HCT116 (cell line): ENCODE measurements around the gene MYO1G.

Experiments used
- CBX3 ChIP-seq: IDR thresholded peaks from 2 replicates; pipeline ENCODE4 v1.6.1; 2012; ENCODE audit warnings: low read depth
- CTCF ChIP-seq, 3 experiments: fragments of 200-600 bp in 1 of 3; sonication (generic) in 1 of 3; IDR thresholded peaks in 2 of 3; conservative IDR thresholded peaks in 1 of 3; 2 replicates each; pipeline ENCODE4 v1.5.1; 2012 to 2017; ENCODE audit warnings: low read depth in 2 of 3, low read length in 2 of 3, antibody characterized with exemption in 1 of 3, borderline replicate concordance in 1 of 3, control low read depth in 1 of 3, mild to moderate bottlenecking in 1 of 3, mixed read lengths in 1 of 3, mixed run types in 1 of 3, moderate library complexity in 1 of 3; ENCODE audit not compliant: insufficient read depth in 1 of 3
- EZH2 ChIP-seq: fragments of 200-600 bp; sonication (generic); IDR thresholded peaks from 2 replicates; pipeline ENCODE4 v1.6.1; 2017; ENCODE audit warnings: antibody characterized with exemption, mixed run types
- EZH2phosphoT487 ChIP-seq: fragments of 200-600 bp; IDR thresholded peaks from 2 replicates; pipeline ENCODE4 v1.6.1; 2018; ENCODE audit warnings: antibody characterized with exemption, borderline replicate concordance
- JUND ChIP-seq: IDR thresholded peaks from 2 replicates; pipeline ENCODE4 v1.6.1; 2012
- MAX ChIP-seq: IDR thresholded peaks from 2 replicates; pipeline ENCODE4 v1.6.1; 2012
- POLR2A ChIP-seq: IDR thresholded peaks from 2 replicates; pipeline ENCODE4 v1.7.0; 2011; ENCODE audit warnings: borderline replicate concordance; ENCODE audit not compliant: insufficient read depth, insufficient read length; ENCODE audit errors: extremely low read depth
- RAD21 ChIP-seq: IDR thresholded peaks from 2 replicates; pipeline ENCODE4 v1.6.1; 2012; ENCODE audit warnings: low read depth, mild to moderate bottlenecking
- REST ChIP-seq: IDR thresholded peaks from 2 replicates; pipeline ENCODE4 v1.6.1; 2012; ENCODE audit warnings: low read depth
- TCF7L2 ChIP-seq: IDR thresholded peaks from 2 replicates; pipeline ENCODE4 v1.7.0; 2011; ENCODE audit warnings: borderline replicate concordance, inconsistent platforms; ENCODE audit not compliant: insufficient read depth, insufficient read length; ENCODE audit errors: extremely low read depth
- YY1 ChIP-seq: IDR thresholded peaks from 2 replicates; pipeline ENCODE4 v1.6.1; 2011; ENCODE audit warnings: low read length, low read depth, moderate library complexity, mild to moderate bottlenecking; ENCODE audit not compliant: insufficient replicate concordance; ENCODE audit errors: extremely low read depth

- TF ChIP-seq EZH2 = no peak
- no peak for TF ChIP-seq TCF7L2
- TF ChIP-seq CTCF (IDR thresholded peaks at IDR 0.05 in 2 of 3, conservative IDR thresholded peaks at IDR 0.05 in 1 of 3; ENCODE audit: borderline replicate concordance in 1 of 3, insufficient read depth in 1 of 3, low read depth in 2 of 3, low read length in 2 of 3) = no peak
- no peak for TF ChIP-seq CBX3
- no peak for TF ChIP-seq JUND
- TF ChIP-seq YY1 = no peak
- TF ChIP-seq POLR2A = no peak
- no peak for TF ChIP-seq RAD21
- no peak for TF ChIP-seq MAX
- TF ChIP-seq EZH2phosphoT487 = no peak
- no peak for TF ChIP-seq REST
These were observed 35.2 kb downstream of the MYO1G start for GRCh38 chr7:44943631-44944030.
